Hepatocyte (in vitro differentiated cells): ENCODE data around the gene CCDC12. TPM values are rescaled to one million over a fixed set of nuclear protein-coding genes. Genes with fewer than 3 reads are reported as not detected.

Source experiments
- DNase-seq: peaks from one replicate; pipeline ENCODE4 v3.0.0-alpha.2; 2016; ENCODE audit warnings: low spot score
- H2AFZ ChIP-seq: fragments of 200-600 bp; sonication (generic); 2 replicates; pipeline ENCODE4 v1.6.0; 2016; ENCODE audit warnings: antibody characterized with exemption, mild to moderate bottlenecking
- H3K27ac ChIP-seq: fragments of 200-600 bp; sonication (generic); 2 replicates; pipeline ENCODE4 v1.5.1; 2016; ENCODE audit warnings: mild to moderate bottlenecking
- H3K27me3 ChIP-seq: fragments of 200-600 bp; sonication (generic); 2 replicates; pipeline ENCODE4 v1.6.1; 2016
- H3K36me3 ChIP-seq: fragments of 200-600 bp; sonication (generic); replicated peaks from 2 replicates; pipeline ENCODE4 v1.5.1; 2016; ENCODE audit warnings: low read depth; ENCODE audit not compliant: insufficient read depth
- H3K4me1 ChIP-seq: fragments of 200-600 bp; sonication (generic); 2 replicates; pipeline ENCODE4 v1.5.1; 2016; ENCODE audit warnings: mild to moderate bottlenecking, moderate library complexity; ENCODE audit not compliant: insufficient read depth
- H3K4me2 ChIP-seq: fragments of 200-600 bp; sonication (generic); 2 replicates; pipeline ENCODE4 v1.6.0; 2016
- H3K4me3 ChIP-seq: fragments of 200-600 bp; sonication (generic); 2 replicates; pipeline ENCODE4 v1.5.1; 2016; ENCODE audit warnings: mild to moderate bottlenecking
- H3K79me2 ChIP-seq: fragments of 200-600 bp; sonication (generic); 2 replicates; pipeline ENCODE4 v1.6.0; 2017; ENCODE audit warnings: mild to moderate bottlenecking
- H3K9me2 ChIP-seq: fragments of 200-600 bp; sonication (generic); replicated peaks from 2 replicates; pipeline ENCODE4 v1.6.0; 2017; ENCODE audit warnings: mild to moderate bottlenecking; ENCODE audit not compliant: insufficient read depth
- H3K9me3 ChIP-seq: fragments of 200-600 bp; sonication (generic); 2 replicates; pipeline ENCODE4 v1.5.1; 2016; ENCODE audit warnings: low read depth, mild to moderate bottlenecking
- H4K20me1 ChIP-seq: fragments of 200-600 bp; sonication (generic); 2 replicates; pipeline ENCODE4 v1.6.0; 2016; ENCODE audit warnings: mild to moderate bottlenecking; ENCODE audit not compliant: insufficient read depth, poor library complexity, severe bottlenecking
- CTCF ChIP-seq: fragments of 200-600 bp; sonication (generic); IDR thresholded peaks from 2 replicates; pipeline ENCODE4 v1.5.1; 2016; ENCODE audit warnings: antibody characterized with exemption, mild to moderate bottlenecking; ENCODE audit not compliant: poor library complexity
- EZH2 ChIP-seq: fragments of 200-600 bp; sonication (generic); IDR thresholded peaks from 2 replicates; pipeline ENCODE4 v1.6.1; 2016; ENCODE audit warnings: antibody characterized with exemption, mild to moderate bottlenecking, borderline replicate concordance
- EZH2phosphoT487 ChIP-seq: fragments of 200-600 bp; sonication (generic); IDR thresholded peaks from one replicate; pipeline ENCODE4 v1.6.1; 2018; ENCODE audit warnings: antibody characterized with exemption, mild to moderate bottlenecking, low read depth, moderate library complexity; ENCODE audit not compliant: unreplicated experiment, severe bottlenecking
- WGBS: methylation state at CpG from one replicate; pipeline ENCODE4 v1.1.6; 2016; ENCODE audit warnings: low lambda C conversion rate; ENCODE audit errors: missing lambda C conversion rate; 5-methylcytosine and 5-hydroxymethylcytosine counted together
- polyA plus RNA-seq: library from polyadenylated mRNA; unstranded; fragments of >200 nt; fragmentation: Nextera tagmentation; extraction: Ambion mirVana; gene quantifications from 2 replicates; pipeline ENCODE4 v1.2.1, GENCODE V29; 2016
- total RNA-seq: library from RNA; depleted of rRNA; stranded (reverse); fragments of >200 nt; gene quantifications from 2 replicates; pipeline ENCODE4 v1.2.3, GENCODE V29; 2014

Gene CCDC12
- total and polyA plus RNA-seq, 2 experiments from 2014 or later: 41.1 to 78.4 TPM

GRCh38 chr3:46946856-46947545 is 29.5 kb downstream of the CCDC12 start:
- Histone ChIP-seq H3K4me2 (peak overlapping the region; percentile 53), H3K4me3 (no peak overlapping the region), H3K79me2 (peaks cover 76% of the 10 kb centered on the region), H3K9me3 (no peaks in the 10 kb centered on the region), H2AFZ (no peak overlapping the region), H4K20me1 (peaks cover 15% of the 10 kb centered on the region), H3K27me3 (no peaks in the 10 kb centered on the region), H3K27ac (peak overlapping the region; percentile 99), H3K4me1 (peaks cover 84% of the 10 kb centered on the region), H3K36me3 (no peaks in the 10 kb centered on the region), H3K9me2 (no peaks in the 10 kb centered on the region)
- 40% methylated on average over 7 of the region's 7 CpGs for WGBS
- peak; percentile 71 for DNase-seq
- no peak for TF ChIP-seq EZH2
- no peak for TF ChIP-seq EZH2phosphoT487
- TF ChIP-seq CTCF: no peak

DNA sequence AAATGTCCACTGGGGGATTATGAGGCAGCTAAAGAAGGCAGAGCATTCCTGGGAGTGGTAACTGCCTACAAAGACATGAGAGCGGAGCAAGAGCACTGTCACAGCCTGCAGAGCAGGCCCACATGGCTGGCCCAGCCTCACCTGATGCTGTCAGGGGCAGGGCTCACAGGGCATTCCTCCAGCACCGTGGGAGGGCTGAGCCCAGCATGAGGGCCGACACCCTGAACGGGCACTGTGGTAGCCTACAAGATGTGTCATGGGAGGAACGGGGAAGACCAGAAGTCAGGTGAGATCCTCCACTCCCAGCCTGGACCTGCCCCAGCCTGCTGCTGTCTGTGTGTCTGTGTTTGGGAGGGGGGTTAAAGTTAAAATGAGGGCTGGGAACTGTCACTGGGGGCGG is 30.1 kb downstream of the CCDC12 start:
- Histone ChIP-seq H3K9me3 (no peaks in the 10 kb centered on the region), H3K27me3 (no peaks in the 10 kb centered on the region), H3K4me2 (peak overlapping the region; percentile 53), H3K27ac (peak overlapping the region; percentile 99), H3K36me3 (no peaks in the 10 kb centered on the region), H3K4me3 (no peak overlapping the region), H4K20me1 (peaks cover 15% of the 10 kb centered on the region), H2AFZ (no peak overlapping the region), H3K9me2 (no peaks in the 10 kb centered on the region), H3K4me1 (peaks cover 90% of the 10 kb centered on the region), H3K79me2 (peaks cover 78% of the 10 kb centered on the region)
- TF ChIP-seq EZH2phosphoT487: no peak
- TF ChIP-seq EZH2: no peak
- peak; percentile 57 for DNase-seq
- WGBS: 68% methylated on average over 6 of the region's 6 CpGs

GRCh38 chr3:46944191-46944590 is 32.4 kb downstream of the CCDC12 start:
- WGBS: 93% methylated on average over 8 of the region's 8 CpGs
- H3K4me1 ChIP-seq: peaks cover 86% of the 10 kb centered on the region
- peaks cover 76% of the 10 kb centered on the region for H3K79me2 ChIP-seq
- peak overlapping the region; percentile 99 for H3K27ac ChIP-seq
- no peaks in the 10 kb centered on the region for H3K9me2 ChIP-seq
- H4K20me1 ChIP-seq: peaks cover 3% of the 10 kb centered on the region
- H3K36me3 ChIP-seq: no peaks in the 10 kb centered on the region
- DNase-seq: no peak
- H2AFZ ChIP-seq: no peak overlapping the region
- no peak overlapping the region for H3K4me3 ChIP-seq
- TF ChIP-seq EZH2phosphoT487: no peak
- no peak for TF ChIP-seq CTCF
- TF ChIP-seq EZH2: no peak
- H3K9me3 ChIP-seq: no peaks in the 10 kb centered on the region
- H3K27me3 ChIP-seq: no peaks in the 10 kb centered on the region
- H3K4me2 ChIP-seq: no peak overlapping the region

DNA sequence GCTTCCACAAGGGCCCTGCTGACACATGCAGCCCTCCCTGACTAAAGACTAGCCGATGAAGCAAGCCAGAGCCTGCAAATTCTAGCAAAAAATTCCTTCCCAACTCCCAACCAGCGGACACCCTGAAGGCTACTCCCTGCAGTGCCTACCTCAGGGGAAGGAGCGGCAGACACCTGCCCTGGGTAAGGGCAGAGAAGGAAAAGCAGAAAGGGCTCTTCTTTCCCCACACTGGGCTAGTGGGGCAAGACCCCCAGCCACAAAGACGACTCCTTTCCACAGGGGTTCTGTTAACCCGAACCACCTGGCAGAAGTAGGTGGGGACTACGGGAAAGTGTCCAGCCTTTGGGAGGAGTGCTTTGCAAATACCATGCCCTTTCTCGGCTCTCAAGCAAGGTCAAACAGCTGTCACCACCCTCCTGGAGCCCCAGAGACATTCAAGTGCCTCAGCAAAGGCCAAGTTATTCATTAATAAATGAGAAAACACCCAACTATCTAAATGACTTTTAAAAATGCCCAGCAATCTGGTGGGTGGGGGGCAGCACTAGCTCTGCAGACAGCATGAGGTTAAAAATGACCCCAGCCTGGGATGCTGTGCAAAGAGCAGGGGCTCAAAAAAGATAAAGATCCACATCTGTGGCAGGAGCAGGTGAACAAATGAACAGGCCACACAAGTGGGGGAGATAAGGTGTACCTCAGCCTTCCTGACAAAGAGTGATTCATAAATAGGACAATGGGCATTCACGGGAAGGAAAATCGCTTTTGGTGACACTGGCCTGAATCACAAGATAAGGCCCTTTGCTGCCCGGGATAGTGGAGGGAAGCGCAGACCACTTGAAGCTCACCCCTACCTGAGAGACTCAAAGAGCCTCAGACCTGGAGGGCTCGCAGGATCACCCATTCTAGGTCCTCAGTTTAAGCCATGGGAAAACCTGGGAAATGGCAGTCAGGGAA is 33.0 kb downstream of the CCDC12 start:
- H3K4me1 ChIP-seq: peaks cover 85% of the 10 kb centered on the region
- H3K9me3 ChIP-seq: no peaks in the 10 kb centered on the region
- peak overlapping the region; percentile 99 for H3K27ac ChIP-seq
- no peak for TF ChIP-seq EZH2phosphoT487
- no peak for TF ChIP-seq CTCF
- no peak for TF ChIP-seq EZH2
- no peak overlapping the region for H2AFZ ChIP-seq
- no peaks in the 10 kb centered on the region for H3K27me3 ChIP-seq
- H3K36me3 ChIP-seq: no peaks in the 10 kb centered on the region
- H3K4me3 ChIP-seq: no peak overlapping the region
- DNase-seq: peak; percentile 61
- 52% methylated on average over 12 of the region's 12 CpGs for WGBS
- H3K79me2 ChIP-seq: peaks cover 79% of the 10 kb centered on the region
- no peaks in the 10 kb centered on the region for H3K9me2 ChIP-seq
- H4K20me1 ChIP-seq: peaks cover 3% of the 10 kb centered on the region
- peak overlapping the region; percentile 66 for H3K4me2 ChIP-seq
